Activated B cell treated with CpG ODN at 0.5 μM for 24 hours (primary cell): Measurements from ENCODE around the gene FAM221B. TPM values are rescaled to one million over a fixed set of nuclear protein-coding genes. Genes with fewer than 3 reads are reported as not detected.

Experiments
- ATAC-seq: fragments of 200-7000 bp; cut with Tn5 transposase; one replicate; pipeline ENCODE4 v1.10.0; 2021; ENCODE audit warnings: low read depth, mild to moderate bottlenecking, moderate library complexity
- CTCF ChIA-PET: fragments of 350-600 bp; sonication (Branson Sonifier 250); formaldehyde crosslinking; loops from one replicate; lab custom pipeline; 2021; ENCODE audit warnings: antibody characterized with exemption; lab: Charles Lee
- POLR2A ChIA-PET: fragments of 350-600 bp; sonication (Branson Sonifier 250); formaldehyde crosslinking; loops from one replicate; lab custom pipeline; 2021; ENCODE audit warnings: antibody characterized with exemption; lab: Charles Lee
- DNase-seq: peaks from one replicate; pipeline ENCODE4 v3.0.0; 2022
- H3K27ac Mint-ChIP-seq: one replicate; pipeline ENCODE4 v1.8.0; 2020; ENCODE audit warnings: mixed read lengths
- H3K27me3 Mint-ChIP-seq: one replicate; pipeline ENCODE4 v1.8.0; 2021; ENCODE audit warnings: mixed read lengths
- H3K36me3 Mint-ChIP-seq: one replicate; pipeline ENCODE4 v1.8.0; 2021; ENCODE audit warnings: low read depth, mixed read lengths
- H3K4me1 Mint-ChIP-seq: one replicate; pipeline ENCODE4 v1.8.0; 2021; ENCODE audit warnings: mixed read lengths
- H3K4me3 Mint-ChIP-seq: one replicate; pipeline ENCODE4 v1.8.0; 2020; ENCODE audit warnings: mild to moderate bottlenecking, mixed read lengths
- H3K9me3 Mint-ChIP-seq: one replicate; pipeline ENCODE4 v1.8.0; 2020; ENCODE audit warnings: mixed read lengths
- CTCF ChIP-seq: fragments of 200-600 bp; IDR thresholded peaks from one replicate; pipeline ENCODE4 v1.8.0; 2022; ENCODE audit warnings: antibody characterized with exemption, mild to moderate bottlenecking
- intact Hi-C: fragments of 100-400 bp; cut with micrococcal nuclease; formaldehyde crosslinking; loops from one replicate; pipeline ENCODE4 v1.15.1; 2024
- total RNA-seq: library from RNA; stranded (reverse); gene quantifications from 2 replicates; pipeline ENCODE4 v1.2.3, GENCODE V29; 2022

Gene FAM221B
- total RNA-seq, 1 donor from 2014 or later, result not detected

- intact Hi-C loops, result no loop called here
- DNase-seq (no peak), ATAC-seq (no peak)
- Mint-ChIP-seq H3K4me3 (no peak overlapping the region), H3K36me3 (peaks cover 2% of the 10 kb centered on the region), H3K27ac (no peak overlapping the region), H3K27me3 (no peaks in the 10 kb centered on the region), H3K4me1 (peaks cover 5% of the 10 kb centered on the region), H3K9me3 (no peaks in the 10 kb centered on the region)
- no peak for TF ChIP-seq CTCF
- POLR2A ChIA-PET, result interaction anchor here (1.2 kb wide), 1 partner anchor 13 kb away, joined by 5 read pairs; no protein-coding TSS in a partner anchor
- CTCF ChIA-PET, result no interaction called here
Observed at GRCh38 chr9:35769763-35770162, 58.8 kb downstream of the FAM221B start.

- no peaks in the 10 kb centered on the region for H3K27me3 Mint-ChIP-seq
Observed at GRCh38 chr9:35767458-35767857, 61.1 kb downstream of the FAM221B start.

GRCh38 chr9:35766997-35767396 is 61.5 kb downstream of the FAM221B start:
- TF ChIP-seq CTCF, result no peak
- H3K4me1 Mint-ChIP-seq, result peaks cover 11% of the 10 kb centered on the region
- no peaks in the 10 kb centered on the region for H3K27me3 Mint-ChIP-seq
- peaks cover 2% of the 10 kb centered on the region for H3K36me3 Mint-ChIP-seq
- H3K27ac Mint-ChIP-seq, result no peak overlapping the region
- H3K9me3 Mint-ChIP-seq, result no peaks in the 10 kb centered on the region
- CTCF ChIA-PET, result no interaction called here
- DNase-seq, result no peak
- H3K4me3 Mint-ChIP-seq, result no peak overlapping the region
- POLR2A ChIA-PET, result no interaction called here
- intact Hi-C loops, result no loop called here
- ATAC-seq, result no peak

More at GRCh38 chr9:35767458-35767857, 61.1 kb downstream of the FAM221B start:
- intact Hi-C loops, result no loop called here
- ChIA-PET POLR2A (no interaction called here), CTCF (no interaction called here)
- peaks cover 8% of the 10 kb centered on the region for H3K4me1 Mint-ChIP-seq
- TF ChIP-seq CTCF, result no peak
- H3K9me3 Mint-ChIP-seq, result no peaks in the 10 kb centered on the region
- no peak for ATAC-seq
- no peak for DNase-seq
- H3K27ac Mint-ChIP-seq, result no peak overlapping the region
- H3K36me3 Mint-ChIP-seq, result peaks cover 2% of the 10 kb centered on the region
- H3K4me3 Mint-ChIP-seq, result no peak overlapping the region

Other genes starting within 250 kb of the FAM221B start
- gene TESK1, start 223.5 kb downstream of the FAM221B start, total RNA-seq, result 48.7 and 51.9 TPM in 2 replicates
- 118 and 125 TPM in 2 replicates for gene CD72, start 210.3 kb downstream of the FAM221B start, total RNA-seq
- 27.5 and 28.0 TPM in 2 replicates for gene SIT1, start 177.8 kb downstream of the FAM221B start, total RNA-seq
- 8,247 and 9,516 TPM in 2 replicates for gene RMRP, start 170.7 kb downstream of the FAM221B start, total RNA-seq
- 32.5 and 34.5 TPM in 2 replicates for gene CCDC107, start 170.4 kb downstream of the FAM221B start, total RNA-seq
- gene ARHGEF39, start 163.5 kb downstream of the FAM221B start, total RNA-seq, result 0.59 and 0.89 TPM in 2 replicates
- gene CA9, start 154.8 kb downstream of the FAM221B start, total RNA-seq, result 0.86 TPM in 1 of 2 replicates, not detected in the other
- 1.9 and 2.0 TPM in 2 replicates for gene TPM2, start 138.8 kb downstream of the FAM221B start, total RNA-seq
- gene TLN1, start 96.5 kb downstream of the FAM221B start, total RNA-seq, result 327 and 362 TPM in 2 replicates
- 13.8 and 16.9 TPM in 2 replicates for gene CREB3, start 96.1 kb downstream of the FAM221B start, total RNA-seq
- gene GBA2, start 79.5 kb downstream of the FAM221B start, total RNA-seq, result 93.4 and 104 TPM in 2 replicates
- 23.8 and 25.4 TPM in 2 replicates for gene RGP1, start 79.4 kb downstream of the FAM221B start, total RNA-seq
- gene MSMP, start 74.5 kb downstream of the FAM221B start, total RNA-seq, result 0.78 and 1.2 TPM in 2 replicates
- gene NPR2, start 37.1 kb downstream of the FAM221B start, total RNA-seq, result 4.4 and 4.6 TPM in 2 replicates
- 1.8 and 4.0 TPM in 2 replicates for gene SPAG8, start 16.5 kb downstream of the FAM221B start, total RNA-seq
- 27.9 and 34.0 TPM in 2 replicates for gene HINT2, start 13.7 kb downstream of the FAM221B start, total RNA-seq
- 5.0 and 8.0 TPM in 2 replicates for gene TMEM8B, start 496 bp upstream of the FAM221B start, total RNA-seq
- gene OR13J1, start 41.7 kb upstream of the FAM221B start, total RNA-seq, result not detected in 2 replicates
- gene HRCT1, start 77.5 kb upstream of the FAM221B start, total RNA-seq, result not detected in 2 replicates
- not detected in 2 replicates for gene SPAAR, start 80.8 kb upstream of the FAM221B start, total RNA-seq
- gene OR2S2, start 129.4 kb upstream of the FAM221B start, total RNA-seq, result not detected in 2 replicates
- 4.2 and 5.0 TPM in 2 replicates for gene RECK, start 208.2 kb upstream of the FAM221B start, total RNA-seq